Suprapubic skin (tissue), 4 donors: Measurements from ENCODE around the gene BMF. TPM values are rescaled to one million over a fixed set of nuclear protein-coding genes. Genes with fewer than 3 reads are reported as not detected.
"Not testable (repeated sequence)": the region's sequence is repeated elsewhere in the genome, so short reads cannot be mapped to it uniquely, and the experiment has no call there.

Experiments
- DNase-seq, 2 donors: peaks; one replicate each; pipeline ENCODE4 v3.0.0-alpha.2; 2019; ENCODE audit warnings: low spot score in 2 of 2
- H3K27ac ChIP-seq: fragments of 200-600 bp; sonication (generic); one replicate; pipeline ENCODE4 v1.5.1; 2019
- H3K27me3 ChIP-seq: fragments of 200-600 bp; sonication (generic); one replicate; pipeline ENCODE4 v1.5.1; 2019
- H3K36me3 ChIP-seq: fragments of 200-600 bp; sonication (generic); one replicate; pipeline ENCODE4 v1.5.1; 2019
- H3K4me1 ChIP-seq: fragments of 200-600 bp; sonication (generic); one replicate; pipeline ENCODE4 v1.5.1; 2019
- H3K4me3 ChIP-seq: fragments of 200-600 bp; sonication (generic); one replicate; pipeline ENCODE4 v1.5.1; 2019; ENCODE audit warnings: mild to moderate bottlenecking
- H3K9me3 ChIP-seq: fragments of 200-600 bp; sonication (generic); one replicate; pipeline ENCODE4 v1.5.1; 2019
- EP300 ChIP-seq: sonication (generic); formaldehyde crosslinking; IDR thresholded peaks from one replicate; pipeline ENCODE4 v1.6.1; 2017; ENCODE audit warnings: antibody characterized with exemption
- POLR2A ChIP-seq, 2 donors: fragments of 450-650 bp; IDR thresholded peaks; one replicate each; pipeline ENCODE4 v1.6.1; 2017; ENCODE audit warnings: antibody characterized with exemption in 2 of 2, mild to moderate bottlenecking in 2 of 2, moderate library complexity in 2 of 2
- POLR2AphosphoS5 ChIP-seq, 3 donors: sonication (generic); formaldehyde crosslinking; IDR thresholded peaks; one replicate each; pipeline ENCODE4 v1.6.1; 2017; ENCODE audit warnings: antibody characterized with exemption in 3 of 3
- WGBS: methylation state at CpG from one replicate; pipeline ENCODE4 v1.1.5; 2018; 5-methylcytosine and 5-hydroxymethylcytosine counted together
- total RNA-seq, 4 donors: library from RNA; depleted of rRNA; stranded (reverse); fragments of >200 nt; gene quantifications; one replicate each; pipeline ENCODE4 v1.1.0, GENCODE V29; 2016
- TF ChIP-seq, protein P1 (sequence below), 2 donors: fragments of 200-600 bp in 1 of 2; fragments of 450-650 bp in 1 of 2; sonication (generic) in 1 of 2; IDR thresholded peaks; one replicate each; pipeline ENCODE4 v1.5.1; 2016 to 2019; ENCODE audit warnings: antibody characterized with exemption in 2 of 2, mild to moderate bottlenecking in 1 of 2, moderate library complexity in 1 of 2

Gene BMF
- total RNA-seq, 4 donors from 2014 or later, result 2.6 to 11.1 (median 9.8) TPM

- no peaks in the 10 kb centered on the region for H3K27me3 ChIP-seq
- no peak overlapping the region for H3K27ac ChIP-seq
- DNase-seq, result no peak
- H3K36me3 ChIP-seq, result no peaks in the 10 kb centered on the region
- H3K9me3 ChIP-seq, result no peaks in the 10 kb centered on the region
- peaks cover 8% of the 10 kb centered on the region for H3K4me1 ChIP-seq
- TF ChIP-seq EP300 (no peak), POLR2AphosphoS5 (IDR thresholded peaks at IDR 0.05) (no peak), POLR2A (IDR thresholded peaks at IDR 0.05) (no peak)
- TF ChIP-seq, protein P1, sequence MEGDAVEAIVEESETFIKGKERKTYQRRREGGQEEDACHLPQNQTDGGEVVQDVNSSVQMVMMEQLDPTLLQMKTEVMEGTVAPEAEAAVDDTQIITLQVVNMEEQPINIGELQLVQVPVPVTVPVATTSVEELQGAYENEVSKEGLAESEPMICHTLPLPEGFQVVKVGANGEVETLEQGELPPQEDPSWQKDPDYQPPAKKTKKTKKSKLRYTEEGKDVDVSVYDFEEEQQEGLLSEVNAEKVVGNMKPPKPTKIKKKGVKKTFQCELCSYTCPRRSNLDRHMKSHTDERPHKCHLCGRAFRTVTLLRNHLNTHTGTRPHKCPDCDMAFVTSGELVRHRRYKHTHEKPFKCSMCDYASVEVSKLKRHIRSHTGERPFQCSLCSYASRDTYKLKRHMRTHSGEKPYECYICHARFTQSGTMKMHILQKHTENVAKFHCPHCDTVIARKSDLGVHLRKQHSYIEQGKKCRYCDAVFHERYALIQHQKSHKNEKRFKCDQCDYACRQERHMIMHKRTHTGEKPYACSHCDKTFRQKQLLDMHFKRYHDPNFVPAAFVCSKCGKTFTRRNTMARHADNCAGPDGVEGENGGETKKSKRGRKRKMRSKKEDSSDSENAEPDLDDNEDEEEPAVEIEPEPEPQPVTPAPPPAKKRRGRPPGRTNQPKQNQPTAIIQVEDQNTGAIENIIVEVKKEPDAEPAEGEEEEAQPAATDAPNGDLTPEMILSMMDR (IDR thresholded peaks at IDR 0.05), result no peak
- WGBS, result 66% methylated on average over 18 of the region's 18 CpGs
- H3K4me3 ChIP-seq, result no peak overlapping the region
These were observed 33.2 kb downstream of the BMF start for GRCh38 chr15:40075298-40076044.

GRCh38 chr15:40074656-40075055 is 34.0 kb downstream of the BMF start:
- not testable (repeated sequence) for H3K36me3 ChIP-seq, DNase-seq, H3K9me3 ChIP-seq, H3K27me3 ChIP-seq, H3K4me3 ChIP-seq, H3K27ac ChIP-seq
- WGBS, result 93% methylated on average over 3 of the region's 27 CpGs
- H3K4me1 ChIP-seq, result peaks cover 14% of the 10 kb centered on the region

DNA sequence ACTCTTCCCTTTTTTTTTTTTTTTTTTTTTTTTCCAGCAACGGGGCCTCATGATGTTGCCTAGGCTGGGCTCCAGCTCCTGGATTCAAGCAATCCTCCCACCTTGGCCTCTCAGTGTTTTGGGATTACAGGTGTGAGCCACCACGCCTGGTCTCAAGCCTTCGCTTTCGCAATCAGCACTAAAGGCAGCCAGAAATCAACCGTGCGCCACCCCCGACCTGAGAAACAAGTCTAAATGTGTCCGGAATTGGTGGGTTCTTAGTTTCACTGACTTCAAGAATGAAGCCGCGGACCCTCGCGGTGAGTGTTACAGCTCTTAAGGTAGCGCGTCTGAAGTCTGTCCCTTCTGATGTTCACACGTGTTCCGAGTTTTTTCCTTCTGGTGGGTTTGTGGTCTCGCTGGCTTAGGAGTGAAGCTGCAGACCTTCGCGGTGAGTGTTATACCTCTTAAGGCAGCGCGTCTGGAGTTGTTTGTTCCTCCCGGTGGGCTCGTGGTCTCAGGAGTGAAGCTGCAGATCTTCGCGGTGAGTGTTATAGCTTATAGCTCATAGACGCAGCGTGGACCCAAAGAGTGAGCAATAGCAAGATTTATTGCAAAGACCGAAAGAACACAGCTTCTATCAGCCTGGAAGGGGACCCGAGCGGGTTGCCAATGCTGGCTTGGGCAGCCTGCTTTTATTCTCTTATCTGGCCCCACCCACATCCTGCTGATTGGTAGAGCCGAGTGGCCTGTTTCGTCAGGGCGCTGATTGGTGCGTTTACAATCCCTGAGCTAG is 34.8 kb downstream of the BMF start:
- not testable (repeated sequence) for H3K9me3 ChIP-seq, H3K27me3 ChIP-seq, DNase-seq, H3K4me3 ChIP-seq, H3K36me3 ChIP-seq, H3K27ac ChIP-seq
- WGBS, result 73% methylated on average over 30 of the region's 34 CpGs
- H3K4me1 ChIP-seq, result peaks cover 22% of the 10 kb centered on the region

- Histone ChIP-seq H3K9me3 (no peaks in the 10 kb centered on the region), H3K36me3 (no peaks in the 10 kb centered on the region), H3K4me1 (peaks cover 27% of the 10 kb centered on the region), H3K27me3 (no peaks in the 10 kb centered on the region), H3K4me3 (no peak overlapping the region), H3K27ac (no peak overlapping the region)
- 46% methylated on average over 34 of the region's 34 CpGs for WGBS
- TF ChIP-seq POLR2A (IDR thresholded peaks at IDR 0.05) (no peak), EP300 (no peak)
- DNase-seq, result no peak
These were observed 36.3 kb downstream of the BMF start for GRCh38 chr15:40072216-40072990.

DNA sequence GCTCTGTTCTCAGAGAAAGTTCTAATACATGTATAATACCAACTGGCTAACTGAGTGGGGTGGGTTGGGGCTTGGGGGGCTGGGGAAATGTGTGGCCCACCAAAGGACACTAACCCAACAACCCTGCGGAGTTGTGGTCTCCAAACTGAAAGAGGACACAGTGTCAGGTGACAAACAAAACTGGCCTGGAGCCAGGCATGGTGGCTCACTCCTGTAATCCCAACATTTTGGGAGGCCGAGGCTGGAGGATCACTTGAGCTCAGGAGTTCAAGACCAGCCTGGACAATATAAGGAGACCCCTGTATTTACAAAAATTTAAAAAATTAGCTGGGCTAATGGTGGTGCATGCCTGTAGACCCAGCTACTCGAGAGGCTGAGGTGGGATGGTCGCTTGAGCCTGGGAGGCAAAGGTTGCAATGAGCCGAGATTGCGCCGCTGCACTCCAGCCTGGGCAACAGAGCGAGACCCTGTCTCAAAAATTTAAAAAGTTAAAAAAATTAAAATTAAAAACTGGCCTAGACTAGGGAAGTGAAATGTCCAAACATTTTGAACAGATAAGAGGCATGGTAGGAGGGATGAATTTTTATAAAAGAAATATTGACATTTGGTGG is 38.0 kb downstream of the BMF start:
- H3K4me3 ChIP-seq, result no peak overlapping the region
- H3K27me3 ChIP-seq, result no peaks in the 10 kb centered on the region
- no peak for DNase-seq
- WGBS, result 94% methylated on average over 8 of the region's 8 CpGs
- no peaks in the 10 kb centered on the region for H3K9me3 ChIP-seq
- no peaks in the 10 kb centered on the region for H3K36me3 ChIP-seq
- no peak overlapping the region for H3K27ac ChIP-seq
- TF ChIP-seq, protein P1 (IDR thresholded peaks at IDR 0.05), result no peak
- no peak for TF ChIP-seq EP300
- TF ChIP-seq POLR2A (IDR thresholded peaks at IDR 0.05), result no peak
- TF ChIP-seq POLR2AphosphoS5 (IDR thresholded peaks at IDR 0.05), result no peak
- H3K4me1 ChIP-seq, result peaks cover 27% of the 10 kb centered on the region

DNA sequence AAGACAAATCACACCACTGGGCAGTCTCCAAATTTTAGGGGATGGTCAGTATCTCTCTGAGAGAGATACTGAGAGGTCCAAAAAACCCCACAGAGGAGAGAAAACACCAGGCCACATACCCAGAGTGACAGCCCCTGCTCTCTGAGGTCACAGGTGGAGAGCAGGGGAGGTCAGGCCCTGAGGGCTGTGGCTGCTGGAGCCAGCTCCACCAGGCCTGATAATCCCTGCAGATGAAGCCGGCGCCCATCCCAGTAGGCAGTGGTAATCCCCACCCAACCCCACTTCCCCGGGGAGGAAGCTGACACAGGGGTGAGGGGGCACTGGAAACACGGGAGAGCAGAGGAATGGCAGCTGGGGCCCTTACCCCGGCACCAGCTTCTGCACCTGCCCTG is 38.5 kb downstream of the BMF start:
- 76% methylated on average over 5 of the region's 5 CpGs for WGBS
- no peak for DNase-seq
- peaks cover 27% of the 10 kb centered on the region for H3K4me1 ChIP-seq
- H3K27me3 ChIP-seq, result no peaks in the 10 kb centered on the region
- no peaks in the 10 kb centered on the region for H3K9me3 ChIP-seq
- TF ChIP-seq POLR2AphosphoS5 (IDR thresholded peaks at IDR 0.05) (no peak), POLR2A (IDR thresholded peaks at IDR 0.05) (no peak), EP300 (no peak)
- TF ChIP-seq, protein P1 (IDR thresholded peaks at IDR 0.05), result no peak
- no peak overlapping the region for H3K27ac ChIP-seq
- no peaks in the 10 kb centered on the region for H3K36me3 ChIP-seq
- H3K4me3 ChIP-seq, result no peak overlapping the region
